Measurements from ENCODE around the gene TCP11. TPM values are rescaled to one million over a fixed set of nuclear protein-coding genes. Genes with fewer than 3 reads are reported as not detected.

The TCP11 gene
- total RNA-seq, 1 experiment from 2014 or later = not detected

DNA sequence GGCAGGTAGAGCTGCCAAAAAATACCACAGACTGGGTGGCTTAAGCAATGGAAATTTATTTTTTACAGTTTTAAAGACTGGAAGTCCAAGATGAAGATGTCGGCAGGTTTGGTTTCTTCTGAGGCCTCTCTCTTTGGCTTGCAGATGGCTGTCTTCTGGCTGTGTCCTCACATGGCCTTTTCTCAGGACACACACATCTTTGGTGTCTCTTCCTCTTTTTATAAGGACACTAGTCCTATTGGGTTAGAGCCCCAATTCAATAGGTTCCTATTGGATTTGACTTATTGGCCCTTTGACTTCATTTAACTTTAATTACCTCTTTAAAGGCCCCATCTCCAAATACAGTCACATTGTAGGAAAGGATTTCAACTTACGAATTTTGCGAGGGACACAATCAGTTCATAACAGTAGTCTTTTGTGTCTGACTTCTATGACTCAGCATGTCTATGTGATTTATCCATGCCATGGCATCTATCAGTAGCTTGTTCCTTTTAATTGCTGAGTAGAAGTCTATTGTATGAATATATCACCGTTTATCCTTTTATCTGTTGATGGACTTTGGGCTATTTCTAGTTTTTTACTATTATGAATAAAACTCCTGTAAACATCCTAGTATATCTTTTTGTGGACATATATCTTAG lies 11.0 kb upstream of the TCP11 start:
- H3K9me3 ChIP-seq (ENCODE audit: control insufficient read depth, insufficient read depth, low read depth, low read length) = no peaks in the 10 kb centered on the region
- CTCF ChIA-PET = no interaction called here
- no peaks in the 10 kb centered on the region for H3K27me3 ChIP-seq (ENCODE audit: control insufficient read depth, insufficient read depth, low read length)
- intact Hi-C loops (cut with micrococcal nuclease; ENCODE audit: unreplicated experiment) = no loop called here
- POLR2A ChIA-PET = interaction anchor here (0.7 to 1.0 kb wide), 2 partner anchors 12 to 191 kb away, joined by 10 to 23 read pairs; no protein-coding TSS in a partner anchor
- no peak for ATAC-seq
- no peak overlapping the region for H3K4me3 ChIP-seq (ENCODE audit: low read depth in 2 of 2, low read length in 2 of 2)
- BruUV-seq (replicated peaks) = no TSS peak
- in situ Hi-C loops (cut with HindIII; ENCODE audit: low pct_unique_long_range_greater_than_20kb, low sequenced_read_pairs) = no loop called here
- H3K36me3 ChIP-seq (ENCODE audit: control insufficient read depth, insufficient read depth, low read length) = no peaks in the 10 kb centered on the region
- H3K27ac ChIP-seq (ENCODE audit: low read length) = no peak overlapping the region
- no peaks in the 10 kb centered on the region for H3K4me1 ChIP-seq (ENCODE audit: control insufficient read depth, insufficient read depth, low read length)
- no peak for DNase-seq (ENCODE audit: low read depth, low spot score)
- TF ChIP-seq SIN3A (IDR thresholded peaks at IDR 0.05; ENCODE audit: borderline replicate concordance, insufficient read depth, low read depth, low read length) (no peak), POLR2AphosphoS5 (IDR thresholded peaks at IDR 0.05; ENCODE audit: low read depth, low read length) (no peak), TCF7L2 (IDR thresholded peaks at IDR 0.05; ENCODE audit: low read depth, low read length) (no peak)
- TF ChIP-seq, protein P1, sequence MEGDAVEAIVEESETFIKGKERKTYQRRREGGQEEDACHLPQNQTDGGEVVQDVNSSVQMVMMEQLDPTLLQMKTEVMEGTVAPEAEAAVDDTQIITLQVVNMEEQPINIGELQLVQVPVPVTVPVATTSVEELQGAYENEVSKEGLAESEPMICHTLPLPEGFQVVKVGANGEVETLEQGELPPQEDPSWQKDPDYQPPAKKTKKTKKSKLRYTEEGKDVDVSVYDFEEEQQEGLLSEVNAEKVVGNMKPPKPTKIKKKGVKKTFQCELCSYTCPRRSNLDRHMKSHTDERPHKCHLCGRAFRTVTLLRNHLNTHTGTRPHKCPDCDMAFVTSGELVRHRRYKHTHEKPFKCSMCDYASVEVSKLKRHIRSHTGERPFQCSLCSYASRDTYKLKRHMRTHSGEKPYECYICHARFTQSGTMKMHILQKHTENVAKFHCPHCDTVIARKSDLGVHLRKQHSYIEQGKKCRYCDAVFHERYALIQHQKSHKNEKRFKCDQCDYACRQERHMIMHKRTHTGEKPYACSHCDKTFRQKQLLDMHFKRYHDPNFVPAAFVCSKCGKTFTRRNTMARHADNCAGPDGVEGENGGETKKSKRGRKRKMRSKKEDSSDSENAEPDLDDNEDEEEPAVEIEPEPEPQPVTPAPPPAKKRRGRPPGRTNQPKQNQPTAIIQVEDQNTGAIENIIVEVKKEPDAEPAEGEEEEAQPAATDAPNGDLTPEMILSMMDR (IDR thresholded peaks at IDR 0.05) = no peak
- TF ChIP-seq, protein P2, sequence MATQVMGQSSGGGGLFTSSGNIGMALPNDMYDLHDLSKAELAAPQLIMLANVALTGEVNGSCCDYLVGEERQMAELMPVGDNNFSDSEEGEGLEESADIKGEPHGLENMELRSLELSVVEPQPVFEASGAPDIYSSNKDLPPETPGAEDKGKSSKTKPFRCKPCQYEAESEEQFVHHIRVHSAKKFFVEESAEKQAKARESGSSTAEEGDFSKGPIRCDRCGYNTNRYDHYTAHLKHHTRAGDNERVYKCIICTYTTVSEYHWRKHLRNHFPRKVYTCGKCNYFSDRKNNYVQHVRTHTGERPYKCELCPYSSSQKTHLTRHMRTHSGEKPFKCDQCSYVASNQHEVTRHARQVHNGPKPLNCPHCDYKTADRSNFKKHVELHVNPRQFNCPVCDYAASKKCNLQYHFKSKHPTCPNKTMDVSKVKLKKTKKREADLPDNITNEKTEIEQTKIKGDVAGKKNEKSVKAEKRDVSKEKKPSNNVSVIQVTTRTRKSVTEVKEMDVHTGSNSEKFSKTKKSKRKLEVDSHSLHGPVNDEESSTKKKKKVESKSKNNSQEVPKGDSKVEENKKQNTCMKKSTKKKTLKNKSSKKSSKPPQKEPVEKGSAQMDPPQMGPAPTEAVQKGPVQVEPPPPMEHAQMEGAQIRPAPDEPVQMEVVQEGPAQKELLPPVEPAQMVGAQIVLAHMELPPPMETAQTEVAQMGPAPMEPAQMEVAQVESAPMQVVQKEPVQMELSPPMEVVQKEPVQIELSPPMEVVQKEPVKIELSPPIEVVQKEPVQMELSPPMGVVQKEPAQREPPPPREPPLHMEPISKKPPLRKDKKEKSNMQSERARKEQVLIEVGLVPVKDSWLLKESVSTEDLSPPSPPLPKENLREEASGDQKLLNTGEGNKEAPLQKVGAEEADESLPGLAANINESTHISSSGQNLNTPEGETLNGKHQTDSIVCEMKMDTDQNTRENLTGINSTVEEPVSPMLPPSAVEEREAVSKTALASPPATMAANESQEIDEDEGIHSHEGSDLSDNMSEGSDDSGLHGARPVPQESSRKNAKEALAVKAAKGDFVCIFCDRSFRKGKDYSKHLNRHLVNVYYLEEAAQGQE (IDR thresholded peaks at IDR 0.05; ENCODE audit: insufficient read depth in 1 of 2, low read depth in 2 of 2, low read length in 1 of 2) = no peak

DNA sequence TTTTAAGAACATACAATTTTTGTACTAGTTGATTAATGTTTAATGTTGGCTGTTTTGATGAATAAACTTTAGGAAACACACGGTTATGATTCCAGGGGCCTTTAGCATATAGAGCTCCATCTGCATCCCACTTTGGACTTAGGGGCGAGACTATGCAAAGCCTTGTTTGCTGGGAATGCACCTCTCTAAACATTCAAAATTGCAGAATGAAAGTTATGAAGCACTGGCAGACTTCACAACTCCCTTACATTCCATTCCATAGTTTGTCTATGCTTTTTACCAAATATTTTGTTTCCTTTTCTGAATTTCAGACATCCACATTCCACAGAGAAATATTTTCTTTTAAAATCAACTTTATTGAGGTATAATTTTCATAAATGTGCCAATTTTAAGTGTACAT lies 10.3 kb upstream of the TCP11 start:
- no peak overlapping the region for H3K4me3 ChIP-seq (ENCODE audit: low read depth in 2 of 2, low read length in 2 of 2)
- ATAC-seq (no peak), DNase-seq (ENCODE audit: low read depth, low spot score) (no peak)
- peaks cover 3% of the 10 kb centered on the region; the same call in 1 of the 2 replicates for H3K4me1 ChIP-seq (ENCODE audit: control insufficient read depth, insufficient read depth, low read length)
- no peaks in the 10 kb centered on the region for H3K36me3 ChIP-seq (ENCODE audit: control insufficient read depth, insufficient read depth, low read length)
- ChIA-PET POLR2A (interaction anchor here (0.7 kb wide), 1 partner anchor 190 kb away, joined by 10 read pairs; no protein-coding TSS in a partner anchor), CTCF (no interaction called here)
- no peak for TF ChIP-seq POLR2AphosphoS5 (IDR thresholded peaks at IDR 0.05; ENCODE audit: low read depth, low read length)
- TF ChIP-seq, protein P1 (IDR thresholded peaks at IDR 0.05) = no peak
- TF ChIP-seq TCF7L2 (IDR thresholded peaks at IDR 0.05; ENCODE audit: low read depth, low read length) = no peak
- no peak for TF ChIP-seq SIN3A (IDR thresholded peaks at IDR 0.05; ENCODE audit: borderline replicate concordance, insufficient read depth, low read depth, low read length)
- TF ChIP-seq, protein P2 (IDR thresholded peaks at IDR 0.05; ENCODE audit: insufficient read depth in 1 of 2, low read depth in 2 of 2, low read length in 1 of 2) = no peak
- H3K27me3 ChIP-seq (ENCODE audit: control insufficient read depth, insufficient read depth, low read length) = no peaks in the 10 kb centered on the region
- H3K9me3 ChIP-seq (ENCODE audit: control insufficient read depth, insufficient read depth, low read depth, low read length) = no peaks in the 10 kb centered on the region
- no peak overlapping the region for H3K27ac ChIP-seq (ENCODE audit: low read length)
- no TSS peak for BruUV-seq (replicated peaks)
- intact Hi-C loops (cut with micrococcal nuclease; ENCODE audit: unreplicated experiment) = no loop called here
- in situ Hi-C loops (cut with HindIII; ENCODE audit: low pct_unique_long_range_greater_than_20kb, low sequenced_read_pairs) = no loop called here
